Prostate gland (tissue), 2 donors: ENCODE results near the gene MCF2L2.

Source experiments
- CTCF ChIP-seq, 4 experiments: fragments of 200-600 bp in 2 of 4; fragments of 450-650 bp in 2 of 4; sonication (generic) in 2 of 4; IDR thresholded peaks; 1 replicate in 3 of 4; 2 replicates in 1 of 4; pipeline ENCODE4 v1.5.1; 2016 to 2019; ENCODE audit warnings: antibody characterized with exemption in 4 of 4, mild to moderate bottlenecking in 2 of 4, moderate library complexity in 2 of 4
- POLR2AphosphoS5 ChIP-seq: sonication (generic); formaldehyde crosslinking; IDR thresholded peaks from one replicate; pipeline ENCODE4 v1.6.1; 2017; ENCODE audit warnings: antibody characterized with exemption

GRCh38 chr3:183178512-183178832, 249.9 kb downstream of the MCF2L2 start:
- TF ChIP-seq CTCF (IDR thresholded peaks at IDR 0.05) (no peak), POLR2AphosphoS5 (no peak)
